Activated CD4-positive, alpha-beta T cell treated with anti-CD3 and anti-CD28 coated beads for 1 hour (primary cell): ENCODE measurements around the gene REEP2.

Experiments
- DNase-seq: peaks from one replicate; pipeline ENCODE4 v3.0.0-alpha.2; 2020

The REEP2 gene

GRCh38 chr5:138448481-138449398, 9.9 kb downstream of the REEP2 start:
- DNase-seq = no peak

- DNase-seq = peak; percentile 68
Observed at GRCh38 chr5:138449501-138450239, 10.8 kb downstream of the REEP2 start.

GRCh38 chr5:138450971-138451370, 12.1 kb downstream of the REEP2 start:
- DNase-seq = no peak

- no peak for DNase-seq
Observed at GRCh38 chr5:138452720-138453119, 13.9 kb downstream of the REEP2 start.

- no peak for DNase-seq
Observed at GRCh38 chr5:138453590-138453989, 14.7 kb downstream of the REEP2 start.

- no peak for DNase-seq
Observed at GRCh38 chr5:138454121-138454520, 15.3 kb downstream of the REEP2 start.

- DNase-seq = no peak
Observed at GRCh38 chr5:138455232-138455930, 16.5 kb downstream of the REEP2 start.

GRCh38 chr5:138457531-138458275, 18.8 kb downstream of the REEP2 start:
- no peak for DNase-seq

- no peak for DNase-seq
Observed at GRCh38 chr5:138458384-138458783, 19.5 kb downstream of the REEP2 start.

- no peak for DNase-seq
Observed at GRCh38 chr5:138458856-138459255, 20.0 kb downstream of the REEP2 start.

GRCh38 chr5:138459311-138459933, 20.6 kb downstream of the REEP2 start:
- peak; percentile 85 for DNase-seq

GRCh38 chr5:138460032-138460693, 21.3 kb downstream of the REEP2 start:
- no peak for DNase-seq

- DNase-seq = no peak
Observed at GRCh38 chr5:138461343-138462125, 22.7 kb downstream of the REEP2 start.

- DNase-seq = no peak
Observed at GRCh38 chr5:138463419-138464007, 24.7 kb downstream of the REEP2 start.

GRCh38 chr5:138464008-138464387, 25.1 kb downstream of the REEP2 start:
- peak; percentile 87 for DNase-seq

GRCh38 chr5:138464388-138465260, 25.8 kb downstream of the REEP2 start:
- DNase-seq = peak; percentile 95

GRCh38 chr5:138465261-138466124, 26.6 kb downstream of the REEP2 start, which contains the start of gene EGR1:
Gene EGR1 (plus strand): TSS chr5:138465479. CDS start chr5:138465762, 283 bp downstream.
- peak; percentile 94 for DNase-seq
